Activated T-helper 9 cell treated with anti-CD3 and anti-CD28 coated beads, Interleukin-2, amount 50 U/mL, for 16 hours (primary cell): ENCODE data around the gene SIK3.
"Not testable (repeated sequence)": the region's sequence is repeated elsewhere in the genome, so short reads cannot be mapped to it uniquely, and the experiment has no call there.

ENCODE experiments used
- DNase-seq: peaks from one replicate; pipeline ENCODE4 v3.0.0-alpha.2; 2020; ENCODE audit warnings: low read depth

Gene SIK3

DNA sequence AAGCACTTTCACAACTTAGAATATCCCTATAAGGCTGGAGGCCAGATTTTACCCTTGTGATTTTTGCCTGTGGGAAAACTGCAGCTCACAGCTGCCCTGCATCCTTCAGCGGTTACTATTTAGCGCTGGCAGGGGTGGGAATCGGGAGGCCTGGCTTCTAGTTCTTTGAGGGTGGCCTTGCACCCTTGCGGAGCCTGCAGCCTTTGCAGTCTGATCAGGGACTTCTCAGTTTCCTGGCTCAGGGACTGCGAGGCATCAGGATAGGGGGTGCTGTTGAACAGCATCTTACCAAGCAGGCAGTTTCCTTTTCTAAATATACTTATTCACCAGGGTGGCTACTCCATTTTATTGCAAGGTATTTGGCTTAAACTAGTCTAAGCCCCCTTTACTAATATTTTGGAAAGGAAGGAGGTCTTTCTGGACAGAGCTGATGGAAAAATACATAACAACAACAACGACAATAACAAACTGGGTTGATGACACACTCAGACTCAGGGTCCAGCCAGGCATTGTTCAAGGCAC, 257.9 kb downstream of the SIK3 start:
- DNase-seq = no peak

DNA sequence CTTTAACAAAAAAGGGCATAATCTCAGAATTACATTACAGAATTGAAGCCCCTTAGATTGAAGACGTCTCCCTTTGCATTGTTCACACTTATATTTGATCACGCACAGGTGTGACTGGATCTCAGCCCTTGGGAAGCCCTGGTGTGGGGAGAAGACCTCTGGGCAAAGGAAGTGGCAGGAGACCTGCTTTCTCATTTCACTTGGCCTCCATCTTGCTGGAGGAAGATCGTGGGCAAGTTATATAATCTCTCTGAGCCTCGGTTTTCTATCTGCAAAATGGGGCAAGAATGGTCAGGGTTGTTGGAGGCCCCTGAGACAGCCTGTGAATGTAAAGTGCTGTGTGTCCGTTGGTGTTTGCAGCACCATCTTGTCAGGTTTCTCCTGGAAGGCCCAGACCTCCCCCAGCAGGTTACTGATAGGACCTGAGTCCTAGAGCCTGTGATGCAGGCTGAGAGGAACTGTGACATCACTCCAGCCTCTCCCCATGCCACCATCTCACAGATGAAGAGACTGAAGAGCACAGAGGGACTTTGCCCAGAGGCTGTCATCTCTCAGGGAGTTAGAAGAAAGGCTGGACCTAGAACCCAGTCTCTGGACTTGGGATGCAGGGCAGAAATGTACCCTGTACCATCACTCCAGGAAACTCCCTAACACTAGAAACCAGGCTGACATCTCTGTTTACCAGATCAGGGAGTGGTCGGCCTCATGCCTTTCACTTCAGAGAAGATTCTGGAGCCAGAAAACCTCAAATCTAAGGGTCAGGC, 259.7 kb downstream of the SIK3 start:
- DNase-seq = no peak

DNA sequence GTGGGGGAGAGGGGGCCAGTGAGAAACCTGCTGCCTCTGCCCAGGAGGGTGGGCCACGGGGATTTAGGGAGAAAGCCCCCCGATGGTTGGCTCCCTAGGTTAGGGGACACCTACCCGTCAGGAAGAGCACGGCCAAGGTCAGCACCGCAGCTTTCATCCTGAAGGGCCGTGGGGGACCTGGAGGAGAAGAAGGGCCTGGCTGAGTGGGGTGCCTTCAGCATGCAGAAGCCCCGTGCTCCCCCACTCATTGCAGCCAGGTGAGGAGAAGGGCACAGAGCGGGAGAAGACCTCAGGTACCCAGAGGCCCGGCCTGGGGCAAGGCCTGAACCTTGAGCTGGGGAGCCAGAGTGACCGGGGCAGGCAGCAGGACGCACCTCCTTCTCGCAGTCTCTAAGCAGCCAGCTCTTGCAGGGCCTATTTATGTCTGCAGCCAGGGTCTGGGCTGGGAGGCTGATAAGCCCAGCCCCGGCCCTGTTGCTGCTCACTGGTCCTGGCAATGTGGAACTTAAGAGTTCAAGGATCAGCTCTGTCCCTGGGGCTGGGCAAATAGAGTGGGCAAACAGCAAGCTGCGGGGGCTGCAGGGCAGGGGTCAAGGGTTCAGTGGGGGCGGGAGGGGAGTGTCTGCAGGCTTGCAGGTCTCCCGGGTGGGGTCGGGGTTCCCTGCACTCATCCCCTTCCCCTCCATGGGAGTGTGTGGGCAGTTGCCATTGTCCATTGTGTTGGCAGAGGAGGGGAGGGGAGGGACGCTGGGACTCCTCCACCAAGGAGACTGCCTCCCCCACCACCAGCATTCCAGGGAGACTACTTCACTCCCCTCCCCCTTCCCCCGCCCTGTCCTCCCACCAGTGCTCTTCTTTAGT, 260.8 kb downstream of the SIK3 start, which contains the start of gene APOA1:
Gene APOA1, minus strand, starts transcription at position 392 of the 861 bp plus-strand sequence. Its CDS starts 235 bp downstream, at position 157.
- DNase-seq = no peak

DNA sequence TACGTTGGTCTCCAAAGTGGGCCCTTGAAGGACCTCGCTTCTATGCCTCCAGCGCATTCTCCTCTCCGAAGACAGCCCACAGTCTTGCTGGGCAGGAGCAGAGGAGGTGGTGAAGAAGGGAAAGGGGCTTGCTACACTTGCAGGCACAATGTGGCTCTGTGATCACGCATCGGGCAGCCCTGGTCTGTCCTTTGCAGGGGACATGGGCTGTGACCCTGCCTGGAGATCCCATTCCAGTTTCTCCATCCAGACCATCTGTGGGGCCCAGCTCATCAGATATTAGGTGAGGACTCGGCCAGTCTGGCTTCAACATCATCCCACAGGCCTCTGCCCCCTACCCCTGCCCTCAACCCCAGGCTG, 261.6 kb downstream of the SIK3 start:
- no peak for DNase-seq

DNA sequence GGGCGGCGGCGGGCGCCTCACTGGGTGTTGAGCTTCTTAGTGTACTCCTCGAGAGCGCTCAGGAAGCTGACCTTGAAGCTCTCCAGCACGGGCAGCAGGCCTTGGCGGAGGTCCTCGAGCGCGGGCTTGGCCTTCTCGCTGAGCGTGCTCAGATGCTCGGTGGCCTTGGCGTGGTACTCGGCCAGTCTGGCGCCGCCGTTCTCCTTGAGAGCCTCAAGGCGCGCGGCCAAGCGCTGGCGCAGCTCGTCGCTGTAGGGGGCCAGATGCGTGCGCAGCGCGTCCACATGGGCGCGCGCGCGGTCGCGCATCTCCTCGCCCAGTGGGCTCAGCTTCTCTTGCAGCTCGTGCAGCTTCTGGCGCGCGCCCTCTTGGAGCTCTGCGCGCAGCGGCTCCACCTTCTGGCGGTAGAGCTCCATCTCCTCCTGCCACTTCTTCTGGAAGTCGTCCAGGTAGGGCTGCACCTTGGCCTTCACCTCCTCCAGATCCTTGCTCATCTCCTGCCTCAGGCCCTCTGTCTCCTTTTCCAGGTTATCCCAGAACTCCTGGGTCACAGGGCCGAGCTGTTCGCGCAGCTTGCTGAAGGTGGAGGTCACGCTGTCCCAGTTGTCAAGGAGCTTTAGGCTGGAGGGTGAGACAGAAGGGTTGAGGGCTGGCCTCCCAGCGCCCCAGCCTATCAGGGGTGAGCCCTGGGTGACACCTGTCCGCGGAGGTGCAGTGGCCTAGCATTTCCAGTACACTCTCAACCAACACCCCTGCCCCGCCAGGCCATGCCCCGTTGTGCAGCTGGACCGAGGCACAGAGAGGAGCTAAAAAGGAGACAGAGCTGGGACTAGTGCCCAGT, 262.2 kb downstream of the SIK3 start:
- peak; percentile 62 for DNase-seq

DNA sequence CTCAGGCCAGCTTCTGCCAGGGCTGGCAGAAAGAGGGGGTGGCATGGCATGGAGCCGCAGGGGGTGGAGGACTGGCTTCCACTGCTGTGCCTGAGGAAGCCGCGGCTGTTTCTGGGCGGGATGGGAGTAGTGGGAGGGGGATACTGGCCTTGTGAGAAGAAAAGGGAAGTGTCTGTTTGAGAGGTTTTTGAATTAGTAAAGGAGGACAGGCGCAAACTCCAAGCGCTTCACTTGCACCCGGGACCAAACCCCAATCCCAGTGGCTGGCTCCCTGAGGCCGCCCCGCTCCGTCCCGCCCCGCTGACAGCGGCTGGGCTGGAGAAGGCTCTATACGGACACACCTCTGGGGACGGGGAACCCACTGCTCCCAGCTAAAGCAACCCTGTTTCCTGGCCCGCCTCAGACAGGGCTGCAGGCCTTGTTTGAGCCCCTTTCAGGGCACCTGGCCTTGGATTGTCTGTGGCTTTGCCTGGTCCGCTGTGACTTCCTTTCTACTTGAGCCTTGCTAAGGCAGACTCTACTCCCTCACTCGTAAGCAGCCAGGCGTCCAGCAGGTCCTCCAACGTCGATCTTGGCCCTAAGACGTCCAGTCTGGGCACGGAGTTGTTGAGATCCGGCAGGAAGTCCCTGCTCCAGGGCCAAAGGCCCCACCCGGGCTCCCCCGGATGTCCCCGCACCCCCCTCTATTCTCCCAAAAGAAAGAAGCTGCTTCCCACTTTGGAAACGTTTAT, 263.0 kb downstream of the SIK3 start:
- no peak for DNase-seq

DNA sequence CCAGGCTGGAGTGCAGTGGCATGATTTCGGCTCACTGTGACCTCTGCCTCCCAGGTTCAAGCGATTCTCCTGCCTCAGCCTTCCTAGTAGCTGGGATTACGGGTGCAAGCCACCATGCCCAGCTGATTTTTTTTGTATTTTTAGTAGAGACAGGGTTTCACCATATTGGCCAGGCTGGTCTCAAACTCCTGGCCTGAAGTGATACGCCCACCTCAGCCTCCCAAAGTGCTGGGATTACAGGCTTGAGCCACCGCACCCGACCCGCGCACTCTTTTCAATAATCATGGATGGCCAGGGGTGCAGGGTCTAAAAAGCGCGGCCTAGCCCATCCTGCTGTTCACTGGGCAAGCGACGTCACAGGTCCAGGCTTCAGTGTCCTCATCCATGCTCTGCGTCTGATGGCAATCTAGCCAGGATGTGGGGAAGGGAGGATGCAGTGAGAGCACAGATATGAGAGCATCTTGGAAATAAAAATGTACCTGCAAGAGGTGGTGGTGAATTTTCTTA, 263.6 kb downstream of the SIK3 start:
- DNase-seq = not testable (repeated sequence)

DNA sequence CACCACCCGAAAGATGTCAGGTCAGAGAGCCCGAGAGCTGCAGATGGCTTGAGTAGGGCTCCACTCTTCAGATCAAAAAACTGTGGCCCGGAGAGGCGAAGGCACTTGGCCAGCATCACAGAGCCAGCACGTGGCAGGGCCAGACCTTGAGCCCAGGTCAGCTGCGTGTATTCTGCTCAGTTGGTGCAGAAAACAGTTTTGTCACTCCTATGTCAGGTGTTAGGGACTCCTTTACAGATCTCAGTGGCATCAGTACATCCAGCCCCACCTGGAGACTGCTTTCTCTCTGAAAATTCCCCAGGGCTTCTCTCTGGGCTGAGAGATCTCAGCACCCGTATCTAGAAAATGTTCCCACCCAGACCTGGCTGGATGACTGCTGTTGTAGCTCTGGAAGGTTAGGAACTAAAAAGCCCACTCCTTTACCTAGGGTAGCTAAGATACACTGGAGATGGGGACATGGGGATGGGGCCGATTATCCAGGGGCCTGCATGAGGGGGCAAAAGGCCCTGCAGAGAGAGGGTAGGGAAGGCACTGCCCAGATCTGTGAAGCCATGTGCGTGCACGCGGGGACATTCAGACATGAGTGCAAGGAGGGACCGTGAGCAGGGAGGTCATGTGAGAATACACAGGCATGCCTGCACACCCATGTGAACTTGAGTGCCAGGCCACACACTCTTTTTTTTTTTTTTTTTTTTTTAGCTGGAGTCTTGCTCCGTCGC, 264.3 kb downstream of the SIK3 start:
- DNase-seq = no peak

DNA sequence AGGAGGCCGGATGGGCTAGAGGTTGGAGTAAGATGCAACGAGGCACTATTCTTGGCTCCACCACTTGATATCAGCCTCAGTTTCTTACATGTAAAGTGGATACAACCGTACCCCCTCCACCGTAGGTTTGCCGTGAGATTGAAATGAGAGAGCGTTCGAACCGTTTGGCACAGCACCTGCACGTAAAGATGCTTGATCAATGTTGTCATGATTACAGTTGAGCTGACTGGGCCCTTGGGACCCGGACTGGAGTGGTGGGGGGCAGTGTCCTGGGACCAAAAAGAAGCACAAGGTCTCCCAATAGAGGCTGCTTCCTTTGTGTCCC, 264.8 kb downstream of the SIK3 start:
- DNase-seq = no peak

DNA sequence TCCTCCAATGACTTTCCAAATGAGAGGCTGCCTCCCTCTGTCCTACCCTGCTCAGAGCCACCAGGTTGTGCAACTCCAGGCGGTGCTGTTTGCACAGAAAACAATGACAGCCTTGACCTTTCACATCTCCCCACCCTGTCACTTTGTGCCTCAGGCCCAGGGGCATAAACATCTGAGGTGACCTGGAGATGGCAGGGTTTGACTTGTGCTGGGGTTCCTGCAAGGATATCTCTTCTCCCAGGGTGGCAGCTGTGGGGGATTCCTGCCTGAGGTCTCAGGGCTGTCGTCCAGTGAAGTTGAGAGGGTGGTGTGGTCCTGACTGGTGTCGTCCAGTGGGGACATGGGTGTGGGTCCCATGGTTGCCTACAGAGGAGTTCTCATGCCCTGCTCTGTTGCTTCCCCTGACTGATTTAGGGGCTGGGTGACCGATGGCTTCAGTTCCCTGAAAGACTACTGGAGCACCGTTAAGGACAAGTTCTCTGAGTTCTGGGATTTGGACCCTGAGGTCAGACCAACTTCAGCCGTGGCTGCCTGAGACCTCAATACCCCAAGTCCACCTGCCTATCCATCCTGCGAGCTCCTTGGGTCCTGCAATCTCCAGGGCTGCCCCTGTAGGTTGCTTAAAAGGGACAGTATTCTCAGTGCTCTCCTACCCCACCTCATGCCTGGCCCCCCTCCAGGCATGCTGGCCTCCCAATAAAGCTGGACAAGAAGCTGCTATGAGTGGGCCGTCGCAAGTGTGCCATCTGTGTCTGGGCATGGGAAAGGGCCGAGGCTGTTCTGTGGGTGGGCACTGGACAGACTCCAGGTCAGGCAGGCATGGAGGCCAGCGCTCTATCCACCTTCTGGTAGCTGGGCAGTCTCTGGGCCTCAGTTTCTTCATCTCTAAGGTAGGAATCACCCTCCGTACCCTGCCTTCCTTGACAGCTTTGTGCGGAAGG, 265.6 kb downstream of the SIK3 start:
- no peak for DNase-seq

DNA sequence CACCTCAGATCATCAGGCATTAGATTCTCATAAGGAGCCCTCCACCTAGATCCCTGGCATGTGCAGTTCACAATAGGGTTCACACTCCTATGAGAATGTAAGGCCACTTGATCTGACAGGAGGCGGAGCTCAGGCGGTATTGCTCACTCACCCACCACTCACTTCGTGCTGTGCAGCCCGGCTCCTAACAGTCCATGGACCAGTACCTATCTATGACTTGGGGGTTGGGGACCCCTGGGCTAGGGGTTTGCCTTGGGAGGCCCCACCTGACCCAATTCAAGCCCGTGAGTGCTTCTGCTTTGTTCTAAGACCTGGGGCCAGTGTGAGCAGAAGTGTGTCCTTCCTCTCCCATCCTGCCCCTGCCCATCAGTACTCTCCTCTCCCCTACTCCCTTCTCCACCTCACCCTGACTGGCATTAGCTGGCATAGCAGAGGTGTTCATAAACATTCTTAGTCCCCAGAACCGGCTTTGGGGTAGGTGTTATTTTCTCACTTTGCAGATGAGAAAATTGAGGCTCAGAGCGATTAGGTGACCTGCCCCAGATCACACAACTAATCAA, 266.4 kb downstream of the SIK3 start:
- no peak for DNase-seq

DNA sequence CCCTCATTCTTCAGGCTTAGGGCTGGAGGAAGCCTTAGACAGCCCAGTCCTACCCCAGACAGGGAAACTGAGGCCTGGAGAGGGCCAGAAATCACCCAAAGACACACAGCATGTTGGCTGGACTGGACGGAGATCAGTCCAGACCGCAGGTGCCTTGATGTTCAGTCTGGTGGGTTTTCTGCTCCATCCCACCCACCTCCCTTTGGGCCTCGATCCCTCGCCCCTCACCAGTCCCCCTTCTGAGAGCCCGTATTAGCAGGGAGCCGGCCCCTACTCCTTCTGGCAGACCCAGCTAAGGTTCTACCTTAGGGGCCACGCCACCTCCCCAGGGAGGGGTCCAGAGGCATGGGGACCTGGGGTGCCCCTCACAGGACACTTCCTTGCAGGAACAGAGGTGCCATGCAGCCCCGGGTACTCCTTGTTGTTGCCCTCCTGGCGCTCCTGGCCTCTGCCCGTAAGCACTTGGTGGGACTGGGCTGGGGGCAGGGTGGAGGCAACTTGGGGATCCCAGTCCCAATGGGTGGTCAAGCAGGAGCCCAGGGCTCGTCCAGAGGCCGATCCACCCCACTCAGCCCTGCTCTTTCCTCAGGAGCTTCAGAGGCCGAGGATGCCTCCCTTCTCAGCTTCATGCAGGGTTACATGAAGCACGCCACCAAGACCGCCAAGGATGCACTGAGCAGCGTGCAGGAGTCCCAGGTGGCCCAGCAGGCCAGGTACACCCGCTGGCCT, 267.9 kb downstream of the SIK3 start:
- no peak for DNase-seq

DNA sequence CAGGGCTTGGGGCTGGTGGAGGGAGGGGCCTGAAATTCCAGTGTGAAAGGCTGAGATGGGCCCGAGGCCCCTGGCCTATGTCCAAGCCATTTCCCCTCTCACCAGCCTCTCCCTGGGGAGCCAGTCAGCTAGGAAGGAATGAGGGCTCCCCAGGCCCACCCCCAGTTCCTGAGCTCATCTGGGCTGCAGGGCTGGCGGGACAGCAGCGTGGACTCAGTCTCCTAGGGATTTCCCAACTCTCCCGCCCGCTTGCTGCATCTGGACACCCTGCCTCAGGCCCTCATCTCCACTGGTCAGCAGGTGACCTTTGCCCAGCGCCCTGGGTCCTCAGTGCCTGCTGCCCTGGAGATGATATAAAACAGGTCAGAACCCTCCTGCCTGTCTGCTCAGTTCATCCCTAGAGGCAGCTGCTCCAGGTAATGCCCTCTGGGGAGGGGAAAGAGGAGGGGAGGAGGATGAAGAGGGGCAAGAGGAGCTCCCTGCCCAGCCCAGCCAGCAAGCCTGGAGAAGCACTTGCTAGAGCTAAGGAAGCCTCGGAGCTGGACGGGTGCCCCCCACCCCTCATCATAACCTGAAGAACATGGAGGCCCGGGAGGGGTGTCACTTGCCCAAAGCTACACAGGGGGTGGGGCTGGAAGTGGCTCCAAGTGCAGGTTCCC, 268.6 kb downstream of the SIK3 start, which contains the start of gene APOC3:
Gene APOC3, plus strand, starts transcription at position 383 of the 659 bp plus-strand sequence. CDS start 676 bp downstream, outside the sequence.
- DNase-seq = no peak

DNA sequence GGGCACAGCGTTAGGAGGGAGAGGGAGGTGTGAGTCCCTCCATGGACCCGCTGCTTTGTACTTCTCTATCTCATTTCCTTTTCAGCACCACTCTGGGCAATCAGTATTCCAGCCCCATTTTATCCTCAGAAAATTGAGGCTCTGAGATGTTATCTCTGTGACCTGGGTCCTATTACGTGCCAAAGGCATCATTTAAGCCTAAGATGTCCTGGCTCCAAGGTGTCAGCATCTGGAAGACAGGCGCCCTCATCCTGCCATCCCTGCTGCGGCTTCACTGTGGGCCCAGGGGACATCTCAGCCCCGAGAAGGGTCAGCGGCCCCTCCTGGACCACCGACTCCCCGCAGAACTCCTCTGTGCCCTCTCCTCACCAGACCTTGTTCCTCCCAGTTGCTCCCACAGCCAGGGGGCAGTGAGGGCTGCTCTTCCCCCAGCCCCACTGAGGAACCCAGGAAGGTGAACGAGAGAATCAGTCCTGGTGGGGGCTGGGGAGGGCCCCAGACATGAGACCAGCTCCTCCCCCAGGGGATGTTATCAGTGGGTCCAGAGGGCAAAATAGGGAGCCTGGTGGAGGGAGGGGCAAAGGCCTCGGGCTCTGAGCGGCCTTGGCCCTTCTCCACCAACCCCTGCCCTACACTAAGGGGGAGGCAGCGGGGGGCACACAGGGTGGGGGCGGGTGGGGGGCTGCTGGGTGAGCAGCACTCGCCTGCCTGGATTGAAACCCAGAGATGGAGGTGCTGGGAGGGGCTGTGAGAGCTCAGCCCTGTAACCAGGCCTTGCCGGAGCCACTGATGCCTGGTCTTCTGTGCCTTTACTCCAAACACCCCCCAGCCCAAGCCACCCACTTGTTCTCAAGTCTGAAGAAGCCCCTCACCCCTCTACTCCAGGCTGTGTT, 269.4 kb downstream of the SIK3 start:
- no peak for DNase-seq

DNA sequence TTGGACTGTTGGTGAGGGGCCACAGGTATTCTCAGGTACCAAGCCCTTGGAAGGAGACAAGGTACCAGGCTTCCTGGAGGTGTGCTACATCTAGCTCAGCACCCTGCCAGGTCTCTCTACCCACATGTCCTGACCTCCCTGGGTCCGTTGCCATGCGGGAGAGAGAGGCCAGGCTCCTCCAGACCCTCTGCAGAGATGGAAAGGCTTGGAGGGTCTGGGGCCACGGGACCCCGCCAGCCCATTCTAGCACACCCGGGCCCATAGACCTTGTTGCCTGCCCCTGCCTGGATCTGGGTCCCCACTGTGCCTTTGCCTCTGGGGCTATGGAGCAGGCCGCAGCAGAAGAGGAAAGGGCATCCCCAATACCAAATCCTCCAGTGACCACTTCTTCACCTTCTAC, 270.8 kb downstream of the SIK3 start:
- no peak for DNase-seq

DNA sequence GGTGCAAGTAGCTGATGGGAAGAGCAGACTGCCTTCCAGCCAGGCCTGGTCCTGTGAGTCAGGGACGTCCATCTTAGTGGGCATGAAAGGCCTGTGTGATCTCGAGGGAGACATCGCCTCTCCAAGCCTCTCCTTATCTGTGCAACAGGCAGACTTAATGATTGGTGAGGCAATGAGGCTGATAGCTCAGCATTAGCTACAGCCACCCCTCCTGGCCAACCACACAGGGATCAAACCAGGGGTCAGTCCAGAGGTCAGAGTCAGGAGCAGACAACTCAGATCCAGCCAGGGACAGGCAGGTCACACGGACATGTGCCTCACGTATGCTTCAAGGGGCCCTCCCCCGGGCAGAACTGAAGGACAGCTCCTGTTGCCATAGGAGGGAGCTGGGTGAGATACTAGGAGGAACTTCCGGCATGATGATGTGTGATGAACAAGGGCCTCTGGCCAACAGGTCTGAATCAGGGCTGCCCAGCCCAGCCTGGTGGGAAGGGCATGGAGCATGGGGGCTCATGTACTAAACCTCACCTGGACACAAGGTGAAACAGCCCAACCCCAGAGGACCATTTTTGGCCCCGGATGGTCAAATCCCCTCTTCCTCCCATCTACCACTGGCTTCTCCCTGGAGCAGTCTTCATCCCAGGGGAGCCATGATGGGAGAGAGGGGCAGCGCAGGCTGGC, 271.3 kb downstream of the SIK3 start:
- no peak for DNase-seq
